Stimulated activated CD4-positive, alpha-beta T cell treated with anti-CD3 and anti-CD28 coated beads, Interleukin-1b, Interleukin-23, amount 100 ng/mL, for 4 hours (primary cell): ENCODE data around the gene LRRC10B.

Source experiments
- DNase-seq, 2 donors: peaks; one replicate each; pipeline ENCODE4 v3.0.0-alpha.2; 2020; ENCODE audit warnings: low read depth in 2 of 2

Gene LRRC10B

GRCh38 chr11:61531044-61531443 lies 22.5 kb downstream of the LRRC10B start:
- DNase-seq, result no peak

GRCh38 chr11:61532134-61533038 lies 23.8 kb downstream of the LRRC10B start:
- peak in 1 of 2 donors; percentile 37 for DNase-seq

GRCh38 chr11:61533039-61533375 lies 24.5 kb downstream of the LRRC10B start:
- no peak for DNase-seq

GRCh38 chr11:61533401-61533800 lies 24.9 kb downstream of the LRRC10B start:
- DNase-seq, result no peak

GRCh38 chr11:61534025-61534932 lies 25.7 kb downstream of the LRRC10B start:
- DNase-seq, result no peak

GRCh38 chr11:61534933-61535839 lies 26.6 kb downstream of the LRRC10B start:
- DNase-seq, result no peak

- DNase-seq, result no peak
Measured at GRCh38 chr11:61535998-61536675, 27.6 kb downstream of the LRRC10B start.

GRCh38 chr11:61536676-61537270 lies 28.2 kb downstream of the LRRC10B start:
- no peak for DNase-seq

GRCh38 chr11:61537326-61537725 lies 28.8 kb downstream of the LRRC10B start:
- no peak for DNase-seq

- no peak for DNase-seq
Measured at GRCh38 chr11:61538636-61538961, 30.1 kb downstream of the LRRC10B start.

GRCh38 chr11:61539006-61539405 lies 30.5 kb downstream of the LRRC10B start:
- no peak for DNase-seq

- DNase-seq, result no peak
Measured at GRCh38 chr11:61539831-61540357, 31.3 kb downstream of the LRRC10B start.

GRCh38 chr11:61540528-61540927 lies 32.0 kb downstream of the LRRC10B start:
- no peak for DNase-seq

- DNase-seq, result no peak
Measured at GRCh38 chr11:61541598-61541997, 33.0 kb downstream of the LRRC10B start.

- no peak for DNase-seq
Measured at GRCh38 chr11:61542024-61542461, 33.5 kb downstream of the LRRC10B start.

GRCh38 chr11:61542705-61543104 lies 34.2 kb downstream of the LRRC10B start:
- no peak for DNase-seq

- DNase-seq, result no peak
Measured at GRCh38 chr11:61543606-61544306, 35.2 kb downstream of the LRRC10B start.

GRCh38 chr11:61544466-61544865 lies 35.9 kb downstream of the LRRC10B start:
- DNase-seq, result no peak

GRCh38 chr11:61545341-61545740 lies 36.8 kb downstream of the LRRC10B start:
- no peak for DNase-seq

GRCh38 chr11:61545921-61546320 lies 37.4 kb downstream of the LRRC10B start:
- DNase-seq, result no peak
